Osteoblast (primary cell): ENCODE measurements around the gene GALNT16. TPM values are rescaled to one million over a fixed set of nuclear protein-coding genes. Genes with fewer than 3 reads are reported as not detected.
A peak's percentile ranks its signal among the peaks of the same experiment; 100 is the strongest.

Source experiments
- DNase-seq: peaks from one replicate; pipeline ENCODE4 v3.0.0; 2011; ENCODE audit warnings: low spot score, mixed read lengths; ENCODE audit not compliant: insufficient read length; ENCODE audit errors: missing footprints
- H2AFZ ChIP-seq: 2 replicates; pipeline ENCODE4 v1.6.0; 2011; ENCODE audit warnings: mild to moderate bottlenecking, low read length
- H3K27ac ChIP-seq: 2 replicates; pipeline ENCODE4 v1.5.1; 2011; ENCODE audit warnings: mild to moderate bottlenecking, low read depth, low read length, moderate library complexity
- H3K27me3 ChIP-seq: 2 replicates; pipeline ENCODE4 v1.6.0; 2012; ENCODE audit warnings: mild to moderate bottlenecking, control low read depth, inconsistent platforms, low read length, moderate library complexity; ENCODE audit not compliant: insufficient read depth
- H3K36me3 ChIP-seq: 2 replicates; pipeline ENCODE4 v1.5.1; 2011; ENCODE audit warnings: mild to moderate bottlenecking, low read length, control low read depth, moderate library complexity; ENCODE audit not compliant: insufficient read depth
- H3K4me1 ChIP-seq: 2 replicates; pipeline ENCODE4 v1.5.1; 2011; ENCODE audit warnings: mild to moderate bottlenecking, low read length, control low read depth, moderate library complexity; ENCODE audit not compliant: insufficient read depth
- H3K4me2 ChIP-seq: 2 replicates; pipeline ENCODE4 v1.6.0; 2011; ENCODE audit warnings: mild to moderate bottlenecking, low read length; ENCODE audit not compliant: insufficient read depth
- H3K4me3 ChIP-seq: fragments of 200-600 bp; sonication (generic); 3 replicates; pipeline ENCODE4 v1.5.1; 2012; ENCODE audit warnings: mild to moderate bottlenecking, low read length, inconsistent platforms; ENCODE audit not compliant: insufficient read depth
- H3K79me2 ChIP-seq: 2 replicates; pipeline ENCODE4 v1.6.0; 2012; ENCODE audit warnings: mild to moderate bottlenecking, low read length, control low read depth, inconsistent platforms; ENCODE audit not compliant: insufficient read depth
- H3K9me3 ChIP-seq: 2 replicates; pipeline ENCODE4 v1.5.1; 2011; ENCODE audit warnings: low read depth, low read length, control low read depth
- H4K20me1 ChIP-seq: 2 replicates; pipeline ENCODE4 v1.6.0; 2012; ENCODE audit warnings: mild to moderate bottlenecking, low read length, control low read depth; ENCODE audit not compliant: insufficient read depth
- CTCF ChIP-seq: IDR thresholded peaks from 2 replicates; pipeline ENCODE4 v1.5.1; 2011; ENCODE audit warnings: mild to moderate bottlenecking, low read depth, low read length, moderate library complexity; ENCODE audit errors: extremely low read depth
- total RNA-seq: library from RNA; depleted of rRNA; stranded (reverse); fragments of >200 nt; gene quantifications from 2 replicates; pipeline ENCODE4 v1.2.3, GENCODE V29; 2012

The GALNT16 gene
- total RNA-seq, 1 donor: 4.0 TPM

GRCh38 chr14:69334576-69334975 lies 74.6 kb downstream of the GALNT16 start:
- no peak for TF ChIP-seq CTCF
- no peak overlapping the region for H3K4me3 ChIP-seq
- peaks cover 11% of the 10 kb centered on the region for H3K27me3 ChIP-seq
- no peaks in the 10 kb centered on the region for H3K9me3 ChIP-seq
- no peaks in the 10 kb centered on the region for H3K79me2 ChIP-seq
- no peak overlapping the region for H2AFZ ChIP-seq
- H3K27ac ChIP-seq: no peak overlapping the region
- no peak overlapping the region for H3K4me2 ChIP-seq
- H3K36me3 ChIP-seq: no peaks in the 10 kb centered on the region
- DNase-seq: peak; percentile 43
- no peaks in the 10 kb centered on the region for H3K4me1 ChIP-seq
- H4K20me1 ChIP-seq: no peaks in the 10 kb centered on the region

DNA sequence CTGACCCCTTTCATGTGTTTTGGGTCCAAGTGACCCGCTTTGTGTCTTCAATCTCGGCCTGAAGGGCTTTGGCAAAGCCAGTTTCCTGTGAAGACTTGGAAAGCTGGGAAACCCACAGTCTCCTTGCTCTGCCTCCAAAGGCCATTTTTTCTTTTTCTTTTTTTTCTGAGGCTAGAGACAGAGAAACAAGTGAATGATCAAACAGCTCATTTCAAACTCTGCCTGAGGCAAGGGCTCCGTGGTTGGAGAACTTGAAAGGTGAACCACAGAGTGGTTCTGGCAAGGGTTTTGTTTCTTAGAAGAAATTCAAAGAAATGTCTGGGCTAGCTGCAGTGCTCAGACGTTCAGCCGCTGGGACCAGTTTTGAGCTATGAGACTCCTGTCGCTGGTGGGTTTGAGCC lies 75.4 kb downstream of the GALNT16 start:
- Histone ChIP-seq H3K36me3 (no peaks in the 10 kb centered on the region), H2AFZ (peak overlapping the region; percentile 15), H3K79me2 (no peaks in the 10 kb centered on the region), H3K4me3 (no peak overlapping the region), H3K27ac (no peak overlapping the region), H3K4me1 (no peaks in the 10 kb centered on the region), H3K4me2 (no peak overlapping the region), H4K20me1 (no peaks in the 10 kb centered on the region), H3K9me3 (no peaks in the 10 kb centered on the region), H3K27me3 (peaks cover 14% of the 10 kb centered on the region)
- no peak for TF ChIP-seq CTCF
- DNase-seq: peak; percentile 46

DNA sequence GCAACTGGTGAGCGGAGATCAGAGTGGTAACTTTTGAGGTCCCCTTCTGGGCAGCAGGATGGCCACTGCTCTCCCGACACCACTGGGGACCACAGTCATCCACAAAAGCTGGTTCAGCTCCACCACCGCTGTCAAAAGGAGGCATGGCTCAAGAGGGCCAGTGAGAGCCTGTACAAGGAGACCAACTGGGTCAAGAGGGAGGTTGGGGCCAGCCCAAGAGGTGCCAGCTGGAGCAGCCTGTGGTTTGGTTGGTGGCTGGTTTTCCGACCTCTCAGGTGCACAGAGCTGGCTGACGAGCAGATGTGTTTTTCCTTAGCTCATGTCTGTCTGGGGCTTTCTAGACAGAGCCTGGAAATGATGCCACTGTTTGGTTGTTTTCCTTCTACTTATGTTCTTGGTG lies 78.0 kb downstream of the GALNT16 start:
- H3K4me1 ChIP-seq: no peaks in the 10 kb centered on the region
- H3K79me2 ChIP-seq: no peaks in the 10 kb centered on the region
- TF ChIP-seq CTCF: no peak
- no peak overlapping the region for H2AFZ ChIP-seq
- H3K27me3 ChIP-seq: peaks cover 23% of the 10 kb centered on the region
- no peak overlapping the region for H3K4me2 ChIP-seq
- peak; percentile 74 for DNase-seq
- no peak overlapping the region for H3K4me3 ChIP-seq
- no peaks in the 10 kb centered on the region for H3K36me3 ChIP-seq
- no peaks in the 10 kb centered on the region for H3K9me3 ChIP-seq
- no peaks in the 10 kb centered on the region for H4K20me1 ChIP-seq
- no peak overlapping the region for H3K27ac ChIP-seq

GRCh38 chr14:69339426-69339825 lies 79.5 kb downstream of the GALNT16 start:
- Histone ChIP-seq H4K20me1 (no peaks in the 10 kb centered on the region), H3K4me2 (no peak overlapping the region), H3K27me3 (peaks cover 26% of the 10 kb centered on the region), H3K27ac (no peak overlapping the region), H2AFZ (no peak overlapping the region), H3K36me3 (no peaks in the 10 kb centered on the region), H3K4me1 (no peaks in the 10 kb centered on the region), H3K4me3 (no peak overlapping the region), H3K79me2 (no peaks in the 10 kb centered on the region), H3K9me3 (no peaks in the 10 kb centered on the region)
- peak; percentile 45 for DNase-seq
- no peak for TF ChIP-seq CTCF
